Neural cell (in vitro differentiated cells): ENCODE results near the gene AMZ1. TPM values are rescaled to one million over a fixed set of nuclear protein-coding genes. Genes with fewer than 3 reads are reported as not detected.

Experiments
- H2AFZ ChIP-seq: fragments of 200-600, 300-800 bp; sonication (generic), shearing (Covaris generic); 2 replicates; pipeline ENCODE4 v1.6.0; 2014; ENCODE audit warnings: low read depth, mild to moderate bottlenecking, antibody characterized with exemption, low read length, moderate library complexity
- H3F3A ChIP-seq: fragments of 200-600 bp; shearing (Covaris generic); 2 replicates; pipeline ENCODE4 v1.6.1; 2016; ENCODE audit warnings: mild to moderate bottlenecking, moderate library complexity, mixed read lengths, antibody characterized with exemption, low read length; ENCODE audit not compliant: insufficient read depth, poor library complexity, severe bottlenecking
- H3K27ac ChIP-seq: fragments of 200-600, 300-800 bp; sonication (generic), shearing (Covaris generic); 2 replicates; pipeline ENCODE4 v1.5.1; 2014; ENCODE audit warnings: mild to moderate bottlenecking, low read length, moderate library complexity
- H3K27me3 ChIP-seq: fragments of 300-800, 200-600 bp; sonication (generic), shearing (Covaris generic); 2 replicates; pipeline ENCODE4 v1.6.0; 2014; ENCODE audit warnings: mild to moderate bottlenecking, low read depth, low read length, moderate library complexity; ENCODE audit not compliant: insufficient read depth
- H3K36me3 ChIP-seq: fragments of 300-800, 200-600 bp; sonication (generic), shearing (Covaris generic); 2 replicates; pipeline ENCODE4 v1.5.1; 2014; ENCODE audit warnings: mild to moderate bottlenecking, antibody characterized with exemption, low read length, moderate library complexity; ENCODE audit not compliant: insufficient read depth
- H3K4me2 ChIP-seq: fragments of 300-800, 200-600 bp; sonication (generic), shearing (Covaris generic); 2 replicates; pipeline ENCODE4 v1.6.0; 2014; ENCODE audit warnings: mild to moderate bottlenecking, low read length
- H3K4me3 ChIP-seq: fragments of 300-800, 200-600 bp; sonication (generic), shearing (Covaris generic); 2 replicates; pipeline ENCODE4 v1.5.1; 2014; ENCODE audit warnings: mild to moderate bottlenecking, low read length, moderate library complexity
- H3K79me2 ChIP-seq: fragments of 200-600 bp; shearing (Covaris generic); replicated peaks from 2 replicates; pipeline ENCODE4 v1.6.0; 2014; ENCODE audit warnings: mild to moderate bottlenecking, low read length, moderate library complexity; ENCODE audit not compliant: insufficient read depth
- H3K9ac ChIP-seq: fragments of 300-800, 200-600 bp; sonication (generic), shearing (Covaris generic); 2 replicates; pipeline ENCODE4 v1.6.1; 2016; ENCODE audit warnings: mild to moderate bottlenecking, low read length, mixed read lengths
- H3K9me2 ChIP-seq: fragments of 200-600 bp; shearing (Covaris generic); 2 replicates; pipeline ENCODE4 v1.6.1; 2016; ENCODE audit warnings: mild to moderate bottlenecking, low read length, mixed read lengths; ENCODE audit not compliant: insufficient read depth
- H3K9me3 ChIP-seq: fragments of 200-600, 300-800 bp; sonication (generic), shearing (Covaris generic); 2 replicates; pipeline ENCODE4 v1.6.1; 2016; ENCODE audit warnings: mild to moderate bottlenecking, mixed run types, low read length, moderate library complexity, mixed read lengths
- H4K20me1 ChIP-seq: fragments of 200-600 bp; shearing (Covaris generic); 2 replicates; pipeline ENCODE4 v1.6.1; 2016; ENCODE audit warnings: mild to moderate bottlenecking, mixed run types; ENCODE audit not compliant: insufficient read depth
- CTCF ChIP-seq: fragments of 450-650 bp; IDR thresholded peaks from 2 replicates; pipeline ENCODE4 v1.5.1; 2014; ENCODE audit warnings: antibody characterized with exemption, mild to moderate bottlenecking, moderate library complexity; ENCODE audit not compliant: poor library complexity, severe bottlenecking
- EP300 ChIP-seq: fragments of 450-650 bp; conservative IDR thresholded peaks from 2 replicates; pipeline ENCODE4 v1.6.1; 2014; ENCODE audit warnings: antibody characterized with exemption, mild to moderate bottlenecking, moderate library complexity; ENCODE audit not compliant: poor library complexity, severe bottlenecking
- EZH2 ChIP-seq: fragments of 200-600, 300-800 bp; shearing (Covaris generic), sonication (generic); IDR thresholded peaks from 2 replicates; pipeline ENCODE4 v1.6.1; 2014; ENCODE audit warnings: antibody characterized with exemption, low read length, borderline replicate concordance, mild to moderate bottlenecking; ENCODE audit not compliant: insufficient read depth, poor library complexity, severe bottlenecking
- MXI1 ChIP-seq: fragments of 450-650 bp; conservative IDR thresholded peaks from 2 replicates; pipeline ENCODE4 v1.6.1; 2014; ENCODE audit warnings: antibody characterized with exemption, mild to moderate bottlenecking; ENCODE audit not compliant: poor library complexity, severe bottlenecking
- POLR2AphosphoS5 ChIP-seq: IDR thresholded peaks from 2 replicates; pipeline ENCODE4 v1.6.1; 2012
- RAD21 ChIP-seq: fragments of 450-650 bp; conservative IDR thresholded peaks from 2 replicates; pipeline ENCODE4 v1.6.1; 2014; ENCODE audit warnings: antibody characterized with exemption, mild to moderate bottlenecking, moderate library complexity
- SMC3 ChIP-seq: fragments of 450-650 bp; conservative IDR thresholded peaks from 2 replicates; pipeline ENCODE4 v1.6.1; 2014; ENCODE audit warnings: antibody characterized with exemption, mild to moderate bottlenecking, moderate library complexity; ENCODE audit not compliant: poor library complexity
- TAF1 ChIP-seq: IDR thresholded peaks from 2 replicates; pipeline ENCODE4 v1.6.1; 2012; ENCODE audit warnings: low read depth
- polyA plus RNA-seq: library from polyadenylated mRNA; depleted of rRNA; stranded (reverse); fragments of >200 nt; gene quantifications from 2 replicates; pipeline ENCODE4 v1.2.3, GENCODE V29; 2014
- TF ChIP-seq, protein P1 (sequence below): IDR thresholded peaks from 2 replicates; pipeline ENCODE4 v1.6.1; 2012; ENCODE audit warnings: borderline replicate concordance

Gene AMZ1
- polyA plus RNA-seq, 1 donor from 2014 or later: not detected

GRCh38 chr7:2657208-2657607 lies 30.8 kb upstream of the AMZ1 start:
- Histone ChIP-seq H2AFZ (no peak overlapping the region), H3F3A (no peaks in the 10 kb centered on the region), H3K27me3 (no peaks in the 10 kb centered on the region), H4K20me1 (no peaks in the 10 kb centered on the region), H3K4me2 (no peak overlapping the region), H3K27ac (no peak overlapping the region), H3K79me2 (no peaks in the 10 kb centered on the region), H3K4me3 (no peak overlapping the region), H3K9ac (no peak overlapping the region), H3K36me3 (no peaks in the 10 kb centered on the region), H3K9me2 (no peaks in the 10 kb centered on the region), H3K9me3 (no peaks in the 10 kb centered on the region)
- TF ChIP-seq CTCF (no peak), MXI1 (no peak), RAD21 (no peak), TAF1 (no peak), POLR2AphosphoS5 (no peak), EZH2 (no peak), SMC3 (no peak), EP300 (no peak)
- TF ChIP-seq, protein P1, sequence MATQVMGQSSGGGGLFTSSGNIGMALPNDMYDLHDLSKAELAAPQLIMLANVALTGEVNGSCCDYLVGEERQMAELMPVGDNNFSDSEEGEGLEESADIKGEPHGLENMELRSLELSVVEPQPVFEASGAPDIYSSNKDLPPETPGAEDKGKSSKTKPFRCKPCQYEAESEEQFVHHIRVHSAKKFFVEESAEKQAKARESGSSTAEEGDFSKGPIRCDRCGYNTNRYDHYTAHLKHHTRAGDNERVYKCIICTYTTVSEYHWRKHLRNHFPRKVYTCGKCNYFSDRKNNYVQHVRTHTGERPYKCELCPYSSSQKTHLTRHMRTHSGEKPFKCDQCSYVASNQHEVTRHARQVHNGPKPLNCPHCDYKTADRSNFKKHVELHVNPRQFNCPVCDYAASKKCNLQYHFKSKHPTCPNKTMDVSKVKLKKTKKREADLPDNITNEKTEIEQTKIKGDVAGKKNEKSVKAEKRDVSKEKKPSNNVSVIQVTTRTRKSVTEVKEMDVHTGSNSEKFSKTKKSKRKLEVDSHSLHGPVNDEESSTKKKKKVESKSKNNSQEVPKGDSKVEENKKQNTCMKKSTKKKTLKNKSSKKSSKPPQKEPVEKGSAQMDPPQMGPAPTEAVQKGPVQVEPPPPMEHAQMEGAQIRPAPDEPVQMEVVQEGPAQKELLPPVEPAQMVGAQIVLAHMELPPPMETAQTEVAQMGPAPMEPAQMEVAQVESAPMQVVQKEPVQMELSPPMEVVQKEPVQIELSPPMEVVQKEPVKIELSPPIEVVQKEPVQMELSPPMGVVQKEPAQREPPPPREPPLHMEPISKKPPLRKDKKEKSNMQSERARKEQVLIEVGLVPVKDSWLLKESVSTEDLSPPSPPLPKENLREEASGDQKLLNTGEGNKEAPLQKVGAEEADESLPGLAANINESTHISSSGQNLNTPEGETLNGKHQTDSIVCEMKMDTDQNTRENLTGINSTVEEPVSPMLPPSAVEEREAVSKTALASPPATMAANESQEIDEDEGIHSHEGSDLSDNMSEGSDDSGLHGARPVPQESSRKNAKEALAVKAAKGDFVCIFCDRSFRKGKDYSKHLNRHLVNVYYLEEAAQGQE: no peak

DNA sequence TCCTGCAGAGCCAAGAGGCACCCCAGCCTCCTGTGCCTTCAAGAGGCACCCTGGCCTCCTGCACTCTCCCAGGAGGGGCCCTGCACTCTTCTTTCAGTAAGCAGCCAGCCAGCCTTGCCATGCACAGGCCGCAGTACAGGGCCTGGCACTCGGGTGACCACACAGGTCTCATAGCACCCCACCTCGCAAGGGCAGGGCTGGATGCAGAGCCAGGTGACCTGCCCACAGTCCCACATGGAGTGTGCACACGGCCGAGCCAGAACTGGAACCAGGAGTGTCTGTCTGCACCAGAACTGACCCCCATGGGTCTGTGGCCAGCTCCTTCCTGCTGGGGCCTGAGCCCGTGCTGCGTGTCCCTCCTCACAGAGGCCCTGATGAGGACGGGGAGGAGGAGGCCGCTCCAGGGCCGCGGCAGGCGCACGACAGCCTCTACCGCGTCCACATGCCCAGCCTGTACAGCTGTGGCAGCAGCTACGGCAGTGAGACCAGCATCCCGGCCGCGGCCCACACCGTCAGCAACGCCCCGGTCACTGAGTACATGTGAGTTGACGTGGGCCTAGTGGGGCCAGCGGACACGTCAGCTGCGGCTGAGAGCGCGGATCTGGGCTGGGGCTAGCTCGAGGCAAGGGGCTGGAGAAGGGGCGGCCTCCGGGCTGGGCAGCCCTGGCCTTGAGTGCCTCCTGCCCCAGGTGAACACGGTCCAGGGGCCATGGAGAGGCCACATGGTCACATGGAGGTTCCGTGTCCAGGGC lies 29.9 kb upstream of the AMZ1 start:
- no peaks in the 10 kb centered on the region for H3K36me3 ChIP-seq

More for the DNA sequence above, 29.9 kb upstream of the AMZ1 start:
- no peak overlapping the region for H3K27ac ChIP-seq
- H3K9me3 ChIP-seq: no peaks in the 10 kb centered on the region
- no peak overlapping the region for H3K4me3 ChIP-seq
- H3F3A ChIP-seq: no peaks in the 10 kb centered on the region
- H3K4me2 ChIP-seq: no peak overlapping the region
- no peaks in the 10 kb centered on the region for H4K20me1 ChIP-seq
- H2AFZ ChIP-seq: no peak overlapping the region
- TF ChIP-seq MXI1 (no peak), POLR2AphosphoS5 (no peak), EP300 (no peak)
- H3K9ac ChIP-seq: no peak overlapping the region
- no peaks in the 10 kb centered on the region for H3K9me2 ChIP-seq
- H3K79me2 ChIP-seq: no peaks in the 10 kb centered on the region
- no peaks in the 10 kb centered on the region for H3K27me3 ChIP-seq
